Body of pancreas (tissue), 4 donors: ENCODE measurements around the gene DMRT1.

Experiments used
- POLR2A ChIP-seq, 3 donors: fragments of 450-650 bp; IDR thresholded peaks; one replicate each; pipeline ENCODE4 v1.6.1; 2016; ENCODE audit warnings: antibody characterized with exemption in 3 of 3, mild to moderate bottlenecking in 2 of 3
- TF ChIP-seq, protein P1 (sequence below), 7 experiments: fragments of 450-650 bp in 4 of 7; fragments of 200-600 bp in 3 of 7; sonication (generic) in 3 of 7; IDR thresholded peaks; one replicate each; pipeline ENCODE4 v1.5.1; 2016 to 2019; ENCODE audit warnings: antibody characterized with exemption in 7 of 7

DNA sequence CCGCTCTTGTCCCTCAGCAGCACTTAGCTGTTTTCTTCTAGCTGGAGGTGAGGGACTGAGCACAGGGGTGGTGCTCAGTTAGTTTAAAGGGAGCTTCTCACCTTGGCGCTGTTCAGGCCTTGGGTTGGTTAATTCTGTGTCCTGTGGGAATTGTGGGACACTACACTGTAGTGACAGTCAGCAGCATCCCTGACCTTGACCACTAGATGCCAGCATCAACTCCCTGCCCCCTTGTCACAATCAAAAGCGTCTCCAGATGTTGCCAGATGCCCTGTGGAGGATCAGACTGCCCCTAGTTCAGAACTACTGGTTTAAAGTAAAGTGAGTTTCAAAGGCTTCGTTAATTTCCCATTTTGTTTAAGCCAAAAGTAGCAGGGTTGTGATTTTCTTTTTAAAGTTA is 69.5 kb downstream of the DMRT1 start:
- TF ChIP-seq, protein P1, sequence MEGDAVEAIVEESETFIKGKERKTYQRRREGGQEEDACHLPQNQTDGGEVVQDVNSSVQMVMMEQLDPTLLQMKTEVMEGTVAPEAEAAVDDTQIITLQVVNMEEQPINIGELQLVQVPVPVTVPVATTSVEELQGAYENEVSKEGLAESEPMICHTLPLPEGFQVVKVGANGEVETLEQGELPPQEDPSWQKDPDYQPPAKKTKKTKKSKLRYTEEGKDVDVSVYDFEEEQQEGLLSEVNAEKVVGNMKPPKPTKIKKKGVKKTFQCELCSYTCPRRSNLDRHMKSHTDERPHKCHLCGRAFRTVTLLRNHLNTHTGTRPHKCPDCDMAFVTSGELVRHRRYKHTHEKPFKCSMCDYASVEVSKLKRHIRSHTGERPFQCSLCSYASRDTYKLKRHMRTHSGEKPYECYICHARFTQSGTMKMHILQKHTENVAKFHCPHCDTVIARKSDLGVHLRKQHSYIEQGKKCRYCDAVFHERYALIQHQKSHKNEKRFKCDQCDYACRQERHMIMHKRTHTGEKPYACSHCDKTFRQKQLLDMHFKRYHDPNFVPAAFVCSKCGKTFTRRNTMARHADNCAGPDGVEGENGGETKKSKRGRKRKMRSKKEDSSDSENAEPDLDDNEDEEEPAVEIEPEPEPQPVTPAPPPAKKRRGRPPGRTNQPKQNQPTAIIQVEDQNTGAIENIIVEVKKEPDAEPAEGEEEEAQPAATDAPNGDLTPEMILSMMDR (IDR thresholded peaks at IDR 0.05) = no peak
- TF ChIP-seq POLR2A (IDR thresholded peaks at IDR 0.05) = no peak
